Measurements from ENCODE around the gene MSL1. TPM values are rescaled to one million over a fixed set of nuclear protein-coding genes. Genes with fewer than 3 reads are reported as not detected.
A peak's percentile ranks its signal among the peaks of the same experiment; 100 is the strongest.

The MSL1 gene
- total RNA-seq, 1 experiment from 2014 or later, result 39.1 TPM

- no peak for DNase-seq (ENCODE audit: low spot score)
Observed at GRCh38 chr17:40104594-40105486, 16.9 kb upstream of the MSL1 start.

DNA sequence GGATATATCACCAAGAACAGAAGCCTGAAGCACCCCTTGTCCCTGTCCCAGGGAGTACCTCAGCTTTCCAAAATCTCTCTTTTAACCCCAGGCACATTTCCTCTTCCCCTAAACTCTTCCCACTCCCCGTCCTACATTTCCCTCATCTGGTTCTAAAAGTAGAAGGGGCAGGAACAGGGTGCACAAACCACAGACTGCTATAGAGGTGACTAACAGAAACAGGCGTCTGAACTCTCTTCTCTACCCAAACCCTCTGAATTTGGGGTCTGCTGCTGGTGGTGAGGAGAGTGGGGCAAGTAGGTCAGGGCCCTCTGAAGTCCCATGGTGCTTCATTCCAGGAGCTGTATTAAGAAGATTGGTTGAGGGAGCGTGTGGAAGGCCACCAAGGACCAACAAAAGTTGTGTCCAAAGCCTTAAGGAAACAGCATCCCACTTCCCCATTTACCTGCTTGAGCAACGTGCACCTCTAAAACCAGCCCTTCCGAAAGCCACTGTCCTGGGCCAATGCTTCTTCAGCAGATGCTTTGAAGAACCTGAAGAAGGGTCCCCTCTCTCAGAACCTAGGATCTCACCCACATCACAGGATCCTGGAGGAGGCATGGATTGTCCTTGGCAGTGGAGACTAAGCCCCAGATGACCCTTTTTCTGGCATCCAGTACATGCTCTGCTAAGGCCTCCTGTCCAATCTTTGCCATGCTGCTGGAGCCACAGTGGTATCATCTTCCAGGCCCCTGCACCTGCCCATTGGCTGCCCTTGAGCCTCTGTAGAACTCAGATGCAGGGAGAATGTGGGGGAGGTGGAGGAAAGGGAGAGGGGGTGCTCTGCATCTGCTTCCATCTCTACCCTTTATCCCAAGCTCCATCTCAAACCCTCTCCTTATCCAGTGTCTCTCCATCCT, 15.7 kb upstream of the MSL1 start:
- DNase-seq (ENCODE audit: low spot score), result no peak

DNA sequence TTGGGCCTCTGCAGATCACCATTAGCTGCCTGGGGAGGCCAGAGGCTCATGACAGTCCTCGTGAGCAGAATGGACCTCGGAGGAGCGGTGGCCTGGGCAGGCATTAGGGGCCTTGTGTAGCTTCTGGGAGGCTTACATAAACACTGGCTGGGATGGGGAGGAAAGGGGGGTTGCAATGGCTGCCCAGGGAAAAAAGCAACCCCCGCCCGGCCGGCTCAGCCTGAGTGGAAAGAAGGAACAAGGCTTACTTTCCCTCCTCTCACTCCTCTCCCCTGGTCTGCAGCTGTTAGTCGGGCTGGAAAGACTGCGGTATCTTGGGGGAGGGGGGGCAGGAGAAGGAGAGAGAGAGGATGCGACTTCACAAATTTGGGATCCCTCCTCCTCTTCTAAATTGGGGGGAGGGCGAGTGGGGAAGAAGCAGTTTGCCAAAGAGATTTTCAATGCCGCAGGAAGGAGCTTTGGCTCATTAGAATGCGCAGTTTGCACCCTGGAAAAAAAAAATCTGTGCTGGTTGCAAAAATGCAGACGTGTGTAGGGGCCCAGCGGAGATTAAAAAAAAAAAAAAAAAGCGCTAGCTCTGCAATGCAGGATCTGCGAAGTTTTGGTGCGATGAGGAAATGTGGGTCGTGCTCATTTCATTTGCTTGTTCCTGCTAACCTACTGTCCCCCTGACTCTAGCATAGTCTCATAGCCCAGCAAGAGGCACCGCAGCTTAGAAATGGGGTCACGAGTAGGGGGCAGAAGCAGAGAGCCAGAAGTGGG, 14.8 kb upstream of the MSL1 start:
- DNase-seq (ENCODE audit: low spot score), result no peak

- DNase-seq (ENCODE audit: low spot score), result no peak
Observed at GRCh38 chr17:40107522-40108174, 14.1 kb upstream of the MSL1 start.

DNA sequence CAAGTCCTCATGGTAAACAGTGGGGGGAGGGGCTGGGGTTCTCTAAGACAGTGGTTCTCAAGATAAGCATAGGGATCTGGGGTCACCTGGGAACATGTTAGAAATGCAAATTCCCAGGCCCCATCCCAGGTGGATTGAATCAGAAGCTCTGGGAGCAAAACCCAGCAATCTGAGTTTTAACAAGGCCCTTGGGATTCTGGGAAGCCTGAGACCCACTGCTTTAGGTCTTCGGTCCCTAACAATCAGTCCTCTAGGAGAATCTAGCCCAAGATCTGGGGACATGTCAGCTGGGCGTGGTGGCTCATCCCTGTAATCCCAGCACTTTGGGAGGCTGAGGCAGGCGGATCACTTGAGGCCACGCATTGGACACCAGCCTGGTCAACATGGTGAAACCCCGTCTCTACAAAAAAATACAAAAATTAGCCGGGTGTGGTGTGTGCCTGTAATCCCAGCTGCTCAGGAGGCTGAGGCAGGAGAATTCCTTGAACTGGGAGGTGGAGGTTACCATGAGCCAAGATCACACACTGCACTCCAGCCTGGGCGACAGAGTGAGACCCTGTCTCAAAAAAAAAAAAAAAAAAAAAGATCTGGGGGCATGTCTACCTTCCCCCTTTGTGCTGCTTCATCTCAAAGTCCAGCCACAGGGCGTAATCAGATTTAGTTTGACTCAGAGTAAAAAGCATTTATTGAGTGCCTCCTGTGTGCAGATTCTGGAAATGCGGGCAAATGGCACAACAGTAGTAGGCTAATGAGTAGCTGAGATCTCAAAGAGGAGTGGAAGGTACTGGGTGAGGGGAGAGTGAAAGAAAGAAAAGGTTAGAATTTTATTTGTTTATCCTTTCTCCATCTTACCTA, 12.6 kb upstream of the MSL1 start:
- no peak for DNase-seq (ENCODE audit: low spot score)

GRCh38 chr17:40110026-40110845, 11.5 kb upstream of the MSL1 start:
- DNase-seq (ENCODE audit: low spot score), result no peak

DNA sequence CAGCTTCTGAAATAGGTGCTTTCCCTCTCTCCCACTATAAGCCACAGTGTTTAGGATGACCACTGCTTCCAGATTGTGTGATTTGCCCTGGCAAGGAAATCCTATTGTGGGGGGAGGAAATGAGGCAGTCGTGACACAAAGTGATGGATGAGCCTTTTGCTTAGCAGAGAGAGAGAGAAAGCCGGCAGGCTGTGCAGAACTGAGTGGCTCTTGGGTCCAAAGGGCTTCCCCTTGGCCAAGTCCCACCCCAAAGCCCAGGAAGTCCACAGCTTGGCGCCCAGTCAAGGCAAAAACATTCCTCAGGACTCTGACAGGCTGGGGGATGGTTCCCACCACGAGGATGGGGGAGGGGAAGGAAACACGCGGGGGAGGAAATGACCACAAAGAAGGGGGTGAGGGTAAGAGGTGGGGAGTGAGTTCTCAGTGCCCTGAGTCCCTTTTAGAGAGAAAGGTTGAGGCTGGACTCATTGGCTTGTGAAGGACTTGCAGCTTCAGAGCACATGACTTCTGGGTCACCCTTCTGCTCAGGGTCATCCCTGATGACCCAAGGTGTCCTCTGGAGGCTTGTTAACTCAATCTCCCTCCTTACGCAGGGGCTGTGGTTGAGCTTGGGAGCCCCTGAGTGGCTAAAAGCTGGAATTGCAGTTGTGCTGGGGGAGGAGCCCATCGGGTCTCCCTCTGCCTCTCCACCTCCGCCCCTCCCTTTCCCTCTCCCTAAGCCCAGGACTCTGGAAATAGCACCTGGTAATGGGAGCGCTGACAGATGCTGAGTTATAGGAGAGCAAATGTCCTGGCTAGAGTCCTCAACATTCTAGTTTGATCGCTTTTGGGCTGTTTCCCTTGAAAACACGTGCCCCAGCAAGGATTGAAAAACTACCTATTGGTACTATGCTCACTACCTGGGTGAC, 10.3 kb upstream of the MSL1 start:
- DNase-seq (ENCODE audit: low spot score), result peak; percentile 89

- no peak for DNase-seq (ENCODE audit: low spot score)
Observed at GRCh38 chr17:40112191-40112711, 9.5 kb upstream of the MSL1 start.

- DNase-seq (ENCODE audit: low spot score), result no peak
Observed at GRCh38 chr17:40112718-40113109, 9.1 kb upstream of the MSL1 start.

DNA sequence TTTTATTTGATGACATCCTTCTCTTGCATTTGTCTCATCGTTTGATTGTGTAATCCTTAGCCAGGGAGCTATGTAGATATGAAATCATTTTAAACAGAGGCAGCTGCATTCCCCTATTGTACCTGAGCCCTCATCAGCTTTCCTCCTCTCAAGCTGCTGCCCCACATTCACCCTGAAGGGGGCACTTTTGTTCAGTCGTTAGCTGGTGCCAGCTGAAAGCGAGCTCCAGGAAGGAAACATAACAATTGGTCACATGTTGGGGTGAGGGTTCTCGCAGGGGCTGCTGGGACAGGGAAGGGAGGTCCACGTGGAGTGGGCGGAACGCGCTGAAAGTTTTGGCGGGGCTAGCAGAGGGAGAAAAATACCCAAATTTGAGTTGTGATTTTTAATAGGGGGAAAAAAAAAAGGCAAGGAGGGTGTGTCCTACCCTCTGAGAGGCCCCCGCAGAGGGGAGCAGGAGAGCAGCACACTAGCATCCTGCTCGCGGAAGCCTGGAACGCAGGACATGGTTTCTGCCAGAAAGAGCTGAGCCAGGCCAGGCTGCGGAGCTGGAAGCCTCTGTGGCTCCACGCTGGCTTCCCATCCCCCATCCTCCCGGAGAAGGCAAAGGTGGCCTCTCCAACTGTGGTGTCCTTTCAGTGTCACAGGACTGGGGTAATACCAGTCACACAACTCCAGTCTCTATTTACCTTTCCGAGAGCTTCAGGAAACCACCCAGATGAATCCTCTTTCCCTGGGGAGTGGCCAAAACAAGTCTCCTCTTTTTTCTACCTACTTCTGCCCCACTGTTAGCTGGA, 8.5 kb upstream of the MSL1 start:
- peak; percentile 95 for DNase-seq (ENCODE audit: low spot score)

DNA sequence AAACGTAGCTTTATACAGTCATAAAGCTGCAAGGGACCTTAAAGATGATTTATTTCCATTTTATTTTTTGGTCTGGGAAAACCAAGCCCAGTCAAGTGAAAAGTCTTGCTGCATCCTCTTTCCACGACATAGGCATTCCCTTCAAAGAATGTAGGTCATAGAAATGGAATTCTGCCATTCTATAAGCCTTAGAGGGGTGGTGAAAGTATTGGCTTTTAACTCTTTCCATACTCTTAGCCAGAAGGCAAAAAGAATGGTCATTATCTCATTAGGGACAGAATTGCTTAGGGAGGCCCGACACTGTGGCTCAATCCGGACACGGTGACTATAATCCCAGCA, 7.9 kb upstream of the MSL1 start:
- no peak for DNase-seq (ENCODE audit: low spot score)

DNA sequence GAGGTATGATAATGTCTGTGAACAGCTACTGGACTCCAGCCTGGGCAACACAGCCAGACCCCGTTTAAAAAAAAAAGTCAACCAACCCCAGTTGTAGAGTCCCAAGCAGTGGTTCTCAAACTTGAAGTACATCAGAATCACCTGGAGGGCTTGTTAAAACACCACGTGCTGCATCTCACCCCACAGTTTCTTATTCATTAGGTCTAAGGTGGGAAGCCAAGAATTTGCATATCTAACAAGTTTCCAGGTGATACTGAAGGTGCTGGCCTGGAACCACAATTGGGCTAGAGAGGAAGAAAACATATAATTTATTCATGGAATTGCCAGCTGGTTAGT, 6.7 kb upstream of the MSL1 start:
- DNase-seq (ENCODE audit: low spot score), result no peak

- DNase-seq (ENCODE audit: low spot score), result no peak
Observed at GRCh38 chr17:40122136-40122998, 596 bp downstream of the MSL1 start.

GRCh38 chr17:40122999-40123810, 1.4 kb downstream of the MSL1 start:
- DNase-seq (ENCODE audit: low spot score), result no peak

DNA sequence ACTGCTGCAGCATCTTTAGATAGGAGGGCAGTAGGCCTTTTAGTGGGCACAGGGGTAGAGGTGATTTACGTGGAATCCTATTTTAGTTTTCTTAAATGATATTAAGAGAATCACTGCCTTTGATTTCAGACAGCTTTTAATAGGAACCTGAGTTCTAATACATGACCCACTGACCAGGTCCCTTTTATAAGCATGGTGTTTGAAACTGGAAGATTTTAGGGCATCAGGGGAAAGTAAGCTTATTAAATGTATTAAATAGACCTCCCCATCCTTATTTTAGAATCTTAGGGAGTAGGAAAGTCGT, 2.0 kb downstream of the MSL1 start:
- DNase-seq (ENCODE audit: low spot score), result no peak
